NCI-H748 (cell line): Measurements from ENCODE around the gene PAX5.

Experiments
- DNase-seq: peaks from one replicate; lab custom pipeline; 2025; ENCODE audit not compliant: unreplicated experiment; lab: John Stamatoyannopoulos, UW

PAX5 gene

DNA sequence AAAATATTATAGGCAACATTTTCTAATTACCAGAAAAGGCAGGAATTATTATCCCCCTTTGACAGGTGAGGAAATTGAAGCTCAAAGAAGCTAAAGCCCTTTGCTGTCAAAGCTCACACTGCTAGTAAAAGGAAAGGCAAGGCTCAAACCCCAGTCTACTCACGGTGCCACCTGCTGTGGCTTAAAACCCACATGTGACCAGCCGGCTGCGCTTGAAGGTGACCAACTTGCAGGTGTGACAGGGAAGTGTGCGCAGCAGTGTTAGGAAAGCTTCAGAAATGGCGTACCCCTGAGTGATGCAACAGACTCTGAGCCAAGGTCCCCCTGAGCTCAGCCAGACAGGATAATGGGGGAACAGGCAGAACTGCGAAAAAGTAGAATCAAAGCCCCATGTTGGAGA lies 45.2 kb downstream of the PAX5 start:
- no peak for DNase-seq

DNA sequence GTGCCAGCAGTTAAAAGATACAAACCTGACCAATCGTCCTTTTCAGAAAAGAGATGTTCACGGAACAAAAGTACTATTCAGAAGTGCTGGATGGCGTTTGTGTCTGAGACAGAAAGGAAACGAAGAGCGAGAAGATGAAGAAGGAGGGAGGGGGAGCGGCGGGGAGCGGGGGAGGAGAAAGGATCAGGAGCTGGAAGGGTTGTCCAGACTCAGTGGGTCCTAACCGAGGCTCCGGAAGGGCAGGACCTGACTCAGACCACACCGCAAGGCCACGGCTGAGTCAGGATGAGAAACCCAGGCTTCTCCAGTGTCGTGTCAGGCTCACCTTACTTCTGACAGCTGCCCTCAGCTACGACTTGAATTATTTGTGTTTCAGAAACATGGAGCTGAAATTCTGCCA lies 46.2 kb downstream of the PAX5 start:
- no peak for DNase-seq

DNA sequence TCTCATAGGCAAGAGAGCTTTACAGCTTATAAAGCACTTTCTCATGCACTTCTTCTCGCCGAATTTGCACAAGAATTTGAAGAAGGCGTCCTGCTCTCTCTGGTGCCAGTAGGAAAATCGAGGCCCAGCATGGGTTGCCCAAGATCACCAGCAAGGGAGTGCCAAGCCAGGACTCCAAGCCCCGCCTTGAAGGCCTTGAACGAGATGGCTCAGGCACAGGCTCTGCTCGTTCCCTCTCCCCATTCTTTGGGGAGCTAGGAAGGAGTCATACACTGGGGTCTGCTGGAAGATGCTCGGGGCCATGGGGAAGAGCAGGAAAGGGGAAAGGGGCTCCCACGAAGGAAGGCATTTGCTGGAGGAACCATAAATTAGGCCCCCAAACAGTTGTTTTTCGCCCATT lies 46.7 kb downstream of the PAX5 start:
- DNase-seq, result no peak

DNA sequence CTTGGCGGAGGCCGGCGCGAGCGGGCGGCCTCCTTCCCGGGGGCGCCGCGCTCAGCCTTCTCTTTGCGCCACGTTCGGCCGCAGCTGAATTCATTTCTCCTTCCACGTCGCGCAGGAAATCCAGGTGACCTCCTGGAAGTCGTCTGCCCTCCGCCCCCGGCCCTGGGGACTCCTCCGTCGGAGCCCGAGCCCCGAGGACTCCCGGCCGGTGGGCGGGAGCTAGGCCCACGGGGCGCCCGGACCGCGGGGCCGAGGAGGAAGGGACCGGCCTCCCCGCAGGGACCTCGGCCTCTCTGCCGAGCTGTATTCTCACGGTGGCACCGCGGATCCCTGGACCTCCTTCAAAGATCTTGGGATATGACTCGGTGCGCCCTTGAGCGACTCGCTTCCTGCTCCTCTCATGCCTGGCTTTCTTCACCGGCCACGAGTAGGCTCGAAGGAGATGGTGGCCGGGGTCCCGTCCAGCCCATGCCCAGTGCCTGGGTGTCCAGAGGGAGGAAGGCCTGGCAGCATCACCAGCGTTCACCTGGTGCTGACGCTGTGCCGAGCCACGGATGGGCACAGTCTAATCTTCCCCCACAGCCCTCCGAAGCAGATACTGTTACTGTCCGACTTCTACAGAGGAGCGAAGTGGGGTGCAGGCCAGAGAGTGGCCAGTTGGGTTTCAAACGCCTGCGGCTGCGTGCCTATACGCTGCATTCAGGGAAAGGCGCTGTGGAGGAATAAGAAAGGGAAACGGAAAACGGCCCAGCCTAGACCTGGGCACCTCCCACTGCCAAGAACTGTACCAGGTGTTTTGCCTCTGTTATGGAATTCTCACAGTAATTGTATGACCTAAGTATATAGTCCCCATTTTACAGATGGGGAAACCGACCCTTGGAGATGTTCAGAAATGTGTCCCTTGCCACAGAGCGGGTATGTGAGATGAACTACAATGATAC lies 47.3 kb downstream of the PAX5 start:
- DNase-seq, result no peak

DNA sequence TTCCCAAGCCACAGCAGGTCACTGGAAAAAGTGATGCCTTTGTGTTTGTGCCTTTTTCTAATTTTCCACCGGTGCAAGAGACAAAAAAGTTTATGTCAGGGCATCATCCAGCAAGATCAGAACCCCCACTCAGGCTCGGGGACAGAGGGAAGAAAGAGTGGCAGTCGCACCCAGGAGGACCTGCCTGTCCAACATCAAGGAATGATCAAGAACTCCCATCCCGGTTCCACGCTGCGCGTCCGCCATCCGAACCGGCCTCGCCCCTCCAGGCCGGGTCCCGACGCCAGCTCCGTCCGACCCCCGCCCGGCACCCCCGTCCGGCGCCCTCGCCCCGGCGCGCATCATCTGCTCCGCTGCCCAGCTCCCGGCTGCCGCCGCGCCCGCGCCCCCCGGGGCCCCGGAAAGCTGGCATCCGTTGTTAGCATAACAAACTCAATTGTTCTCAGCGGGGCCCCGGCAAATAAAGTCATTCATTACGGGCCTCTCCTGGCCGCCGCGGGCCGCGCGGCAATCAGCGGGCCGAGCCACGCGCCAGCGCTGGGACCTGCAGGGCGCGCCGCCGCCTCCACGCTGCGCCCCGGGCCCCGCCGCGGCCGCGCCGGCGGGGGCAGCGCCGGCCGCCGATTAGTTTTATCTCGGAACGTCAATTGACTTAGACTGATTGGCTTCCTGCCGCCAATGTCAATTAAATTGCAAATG lies 48.1 kb downstream of the PAX5 start:
- DNase-seq, result peak; percentile 80

DNA sequence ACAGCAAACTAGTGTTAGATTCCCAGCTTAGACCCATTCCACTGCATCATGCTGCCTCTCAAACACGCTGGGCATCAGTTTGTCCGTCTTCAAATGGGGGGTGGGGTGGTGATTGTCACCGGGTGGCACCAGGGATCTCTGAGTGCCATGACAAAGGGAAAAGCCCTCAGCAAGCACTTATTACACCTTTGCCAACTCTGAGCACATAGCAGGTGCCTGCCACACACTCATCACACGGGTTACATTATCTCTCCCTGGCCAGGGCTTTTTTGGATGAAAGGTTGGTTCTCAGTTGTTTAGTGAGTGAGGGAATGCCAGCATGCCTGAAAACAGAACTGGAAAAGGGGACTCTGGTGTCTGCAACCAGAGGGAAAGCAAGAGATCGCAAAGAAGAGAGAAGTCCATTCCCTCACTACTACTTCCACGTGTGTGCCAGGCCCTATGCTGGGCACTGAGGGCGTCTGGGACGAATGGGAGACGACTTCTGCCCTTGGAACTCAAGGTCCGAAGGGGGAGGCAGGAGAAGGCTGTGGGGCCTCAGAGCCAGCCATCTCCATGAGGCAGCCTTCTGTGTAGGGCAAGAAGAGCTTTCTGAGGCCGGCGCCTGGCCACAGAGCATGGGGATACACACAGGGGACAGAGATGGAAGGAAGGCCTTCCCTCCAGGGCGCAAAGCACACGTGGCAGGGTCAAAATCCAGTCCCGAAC lies 48.9 kb downstream of the PAX5 start:
- no peak for DNase-seq

DNA sequence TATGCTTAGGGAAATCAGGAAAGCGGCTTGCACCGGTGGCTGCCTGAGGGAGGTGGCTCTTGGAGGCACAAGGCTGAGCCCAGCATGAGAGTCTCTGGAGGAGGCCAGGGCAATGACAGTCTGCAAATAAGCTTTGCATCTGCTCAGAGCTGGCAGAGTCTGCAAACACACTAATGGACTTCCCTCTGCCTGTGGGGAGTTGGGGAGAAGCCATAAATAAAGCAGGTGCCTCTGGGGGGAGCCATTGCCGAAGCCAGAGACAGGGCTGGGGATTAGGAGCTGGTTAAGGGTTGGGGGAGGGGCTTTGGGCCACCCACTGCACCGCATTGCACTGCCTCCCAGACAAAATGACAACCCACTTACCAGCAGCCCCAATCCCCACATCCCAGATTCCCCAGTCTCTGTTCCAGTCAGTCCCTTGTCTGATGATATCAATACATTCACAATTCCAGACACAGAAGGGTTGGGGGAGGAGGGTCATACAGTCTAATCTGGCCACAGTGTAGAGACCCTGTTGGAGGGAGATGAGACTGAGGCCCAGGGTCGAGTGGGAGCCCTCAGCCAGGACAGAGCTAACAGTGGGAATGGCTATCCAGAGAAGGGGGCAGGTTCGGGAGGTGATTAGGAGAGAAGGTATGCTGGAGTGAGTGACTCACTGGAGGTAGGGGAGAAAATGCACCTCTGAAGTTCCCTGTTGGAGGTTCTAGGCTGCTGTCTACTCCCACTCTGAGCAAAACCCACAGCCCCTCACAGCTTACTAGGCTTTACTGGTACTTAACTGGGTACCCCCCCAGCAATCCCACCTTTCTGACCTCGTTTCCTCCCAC lies 53.7 kb downstream of the PAX5 start:
- DNase-seq, result peak; percentile 53

DNA sequence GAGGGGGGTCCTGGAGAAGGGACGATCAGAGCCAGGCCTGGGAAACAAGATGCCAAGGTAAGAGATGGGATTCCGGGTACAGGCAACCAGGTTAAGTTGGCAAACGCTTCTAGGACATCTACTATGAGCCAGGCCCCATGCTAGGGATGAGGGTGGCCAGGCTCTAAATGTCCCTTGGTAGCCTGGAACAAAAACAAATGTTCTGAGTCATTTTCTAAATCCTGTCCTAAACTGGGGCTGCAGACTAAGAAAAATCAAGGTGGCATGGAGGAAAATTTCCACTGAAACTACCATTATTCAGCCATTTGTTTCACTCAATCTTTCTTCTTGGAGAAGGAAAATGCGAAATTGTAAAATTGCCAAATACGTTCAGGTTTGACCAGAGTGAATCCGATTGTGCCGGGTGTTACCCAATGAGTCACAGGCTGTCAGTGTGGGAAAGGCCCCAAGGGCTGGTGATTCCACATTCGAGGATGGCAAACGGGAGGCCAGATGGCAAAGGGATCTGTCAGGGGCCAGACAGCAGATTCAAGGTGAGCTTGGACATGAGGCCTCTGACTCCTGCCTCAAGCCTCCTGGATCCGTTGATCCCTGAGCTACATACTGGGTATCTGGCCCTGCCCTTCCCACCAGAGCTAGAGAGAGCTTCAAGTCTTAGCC lies 57.6 kb downstream of the PAX5 start:
- DNase-seq, result no peak

DNA sequence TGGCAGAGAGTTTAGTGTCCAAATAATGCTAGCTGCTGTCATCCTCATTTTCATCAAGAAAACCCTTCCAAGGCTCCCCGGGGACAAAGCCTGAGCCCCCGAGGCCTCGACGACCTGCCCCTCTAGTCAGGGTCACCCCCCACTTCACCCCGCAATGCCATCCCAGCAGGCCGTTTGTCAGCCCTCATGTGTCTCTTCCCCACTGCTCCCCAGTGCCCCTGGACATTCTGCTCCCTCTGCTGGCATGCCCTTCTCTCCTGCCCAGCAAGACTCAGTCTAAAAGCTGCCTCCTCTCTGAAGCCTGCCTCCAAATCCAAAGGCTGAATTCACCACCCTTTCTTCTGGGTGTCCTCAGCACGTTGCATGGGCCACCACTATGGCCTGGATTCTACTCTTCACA lies 59.3 kb downstream of the PAX5 start:
- no peak for DNase-seq

DNA sequence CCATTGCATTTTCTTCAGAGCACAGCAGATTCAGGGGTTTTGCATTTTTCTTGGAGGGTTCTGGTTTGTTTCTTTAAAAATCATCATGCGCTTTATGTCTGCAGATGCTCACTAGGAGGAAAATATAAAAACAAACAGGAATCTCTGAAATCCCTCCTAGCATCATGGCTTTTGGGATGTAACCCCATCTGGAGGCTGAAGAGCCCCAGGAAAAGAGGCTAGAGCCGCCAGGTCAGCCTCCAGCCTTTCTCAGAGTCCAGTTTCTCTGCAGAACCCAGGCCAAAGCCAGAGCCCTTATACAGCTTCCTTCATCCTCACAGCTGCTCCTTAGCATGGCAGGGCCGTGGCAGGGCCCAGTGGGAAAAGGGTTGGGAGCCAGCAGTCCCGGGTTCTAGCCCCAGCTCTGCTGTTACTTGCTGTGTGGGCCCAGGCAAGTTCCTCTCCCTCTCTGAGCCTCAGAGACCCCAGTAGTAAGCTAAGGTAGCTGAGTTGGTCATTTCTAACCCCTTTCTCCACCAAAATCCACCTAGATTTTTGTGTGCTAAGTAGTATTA lies 62.1 kb downstream of the PAX5 start:
- DNase-seq, result no peak

DNA sequence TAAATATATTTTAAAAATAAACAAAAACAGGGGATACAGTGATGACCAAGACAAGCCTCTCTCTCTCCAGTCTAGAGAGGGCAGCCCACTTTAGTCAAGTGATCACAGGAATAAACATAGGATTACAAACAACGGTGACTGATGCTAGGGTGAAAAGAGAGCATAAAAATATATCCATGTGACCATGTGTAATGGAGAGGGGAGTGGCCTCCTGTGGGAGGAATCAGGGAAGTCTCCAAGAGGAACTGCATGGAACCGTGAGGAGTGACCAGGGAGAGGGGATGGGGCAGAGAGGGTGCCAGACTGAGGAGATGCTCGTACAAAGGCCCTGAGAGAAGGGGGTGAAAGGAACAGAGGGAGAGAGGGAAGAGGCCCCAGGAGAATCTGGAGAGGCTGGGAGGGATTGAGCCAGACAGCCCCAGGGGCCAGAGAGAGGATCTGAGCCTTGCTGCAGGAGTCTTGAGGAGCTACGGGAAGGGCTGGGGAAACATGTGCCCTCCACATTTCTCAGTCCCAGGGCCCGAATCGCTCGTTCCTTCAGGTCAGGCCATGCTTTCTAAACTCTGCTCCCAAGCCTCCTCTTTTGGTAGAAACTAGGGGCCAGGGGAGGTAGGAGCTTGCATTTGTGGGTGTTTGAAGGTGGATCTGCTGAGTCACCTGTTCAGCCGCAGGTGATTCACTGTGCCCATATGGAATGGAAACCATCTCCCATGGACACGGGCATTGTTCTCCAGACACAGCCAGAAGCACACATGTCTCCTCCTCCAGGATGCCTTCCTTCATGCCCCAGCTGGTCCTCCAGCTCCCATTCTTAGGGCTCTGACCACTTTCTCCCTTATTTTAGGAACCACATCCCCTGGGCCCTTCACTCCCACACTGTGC lies 63.8 kb downstream of the PAX5 start:
- DNase-seq, result no peak

DNA sequence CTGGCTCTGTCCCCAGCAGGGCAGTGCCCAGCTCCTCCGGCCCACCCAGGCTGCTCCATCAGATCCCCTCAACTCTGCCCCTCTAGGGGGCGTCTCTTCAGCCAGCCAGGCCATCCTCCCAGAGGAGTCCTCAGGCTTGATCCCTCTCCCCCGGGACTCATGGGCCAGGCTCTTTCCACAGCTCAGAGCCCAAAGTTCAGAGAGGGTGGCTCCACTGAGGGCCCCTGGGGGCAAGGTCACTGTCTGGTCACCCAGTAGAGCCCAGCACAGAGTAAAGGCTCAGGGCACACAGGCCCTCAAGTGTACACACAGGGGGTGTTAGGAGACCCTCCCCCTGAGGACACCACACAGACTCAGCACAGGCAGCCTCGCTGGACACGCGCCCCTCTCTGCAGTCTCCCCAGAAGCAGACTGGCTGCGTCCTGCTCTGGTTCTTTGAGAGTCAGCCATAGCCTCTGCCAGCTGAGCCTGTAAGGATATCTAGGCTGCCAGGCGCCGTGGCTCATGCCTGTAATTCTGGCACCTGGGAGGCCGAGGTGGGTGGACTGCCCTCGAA lies 64.8 kb downstream of the PAX5 start:
- DNase-seq, result no peak

DNA sequence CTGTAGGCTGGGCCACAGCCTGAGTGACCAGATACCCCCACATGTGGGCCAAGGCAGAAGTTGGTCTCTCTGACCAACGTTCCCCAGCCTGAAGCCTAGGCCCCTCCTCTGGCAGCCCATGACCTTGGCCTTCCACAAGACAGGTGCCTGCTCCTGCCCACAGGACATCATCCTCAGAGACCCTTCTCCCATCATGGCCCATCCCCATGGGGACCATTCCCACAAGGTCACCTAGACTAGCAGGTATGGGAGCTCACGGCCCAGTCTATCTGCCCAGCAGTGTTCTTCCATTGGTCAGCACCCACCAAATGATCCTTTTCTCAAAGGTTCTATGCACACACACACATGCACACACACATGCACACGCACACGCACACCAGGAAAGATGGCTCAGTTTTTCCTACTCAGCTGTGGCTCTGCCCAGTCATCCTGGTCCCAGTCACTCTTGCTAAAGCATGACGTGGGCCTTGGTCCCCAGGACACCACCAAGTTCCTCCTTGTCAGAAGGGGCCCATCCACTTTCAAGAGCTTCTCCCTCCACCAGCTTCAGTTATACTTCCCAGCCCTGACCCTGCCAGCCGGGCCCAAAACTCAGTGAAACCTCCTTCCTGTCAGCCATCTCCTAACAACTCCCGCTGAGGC lies 65.4 kb downstream of the PAX5 start:
- DNase-seq, result no peak

DNA sequence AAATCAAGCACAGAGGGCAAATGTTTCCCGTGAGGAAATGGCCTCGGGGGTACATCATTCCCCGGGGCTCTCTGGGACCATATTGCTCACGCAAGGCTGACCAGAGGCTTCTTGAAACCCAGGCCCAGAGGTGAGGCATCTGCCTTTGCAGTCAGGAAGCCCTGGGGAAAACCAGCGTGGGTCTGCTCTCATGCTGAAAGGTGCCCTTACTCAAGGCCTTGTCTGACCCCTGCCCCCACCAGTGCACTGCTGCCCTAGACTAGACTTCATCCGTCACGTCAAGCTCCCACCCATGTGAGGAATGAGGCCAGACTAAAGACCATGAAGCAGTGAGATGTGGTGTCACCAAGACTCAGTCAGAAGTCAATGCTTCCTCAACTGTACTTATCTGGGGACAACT lies 66.1 kb downstream of the PAX5 start:
- no peak for DNase-seq

DNA sequence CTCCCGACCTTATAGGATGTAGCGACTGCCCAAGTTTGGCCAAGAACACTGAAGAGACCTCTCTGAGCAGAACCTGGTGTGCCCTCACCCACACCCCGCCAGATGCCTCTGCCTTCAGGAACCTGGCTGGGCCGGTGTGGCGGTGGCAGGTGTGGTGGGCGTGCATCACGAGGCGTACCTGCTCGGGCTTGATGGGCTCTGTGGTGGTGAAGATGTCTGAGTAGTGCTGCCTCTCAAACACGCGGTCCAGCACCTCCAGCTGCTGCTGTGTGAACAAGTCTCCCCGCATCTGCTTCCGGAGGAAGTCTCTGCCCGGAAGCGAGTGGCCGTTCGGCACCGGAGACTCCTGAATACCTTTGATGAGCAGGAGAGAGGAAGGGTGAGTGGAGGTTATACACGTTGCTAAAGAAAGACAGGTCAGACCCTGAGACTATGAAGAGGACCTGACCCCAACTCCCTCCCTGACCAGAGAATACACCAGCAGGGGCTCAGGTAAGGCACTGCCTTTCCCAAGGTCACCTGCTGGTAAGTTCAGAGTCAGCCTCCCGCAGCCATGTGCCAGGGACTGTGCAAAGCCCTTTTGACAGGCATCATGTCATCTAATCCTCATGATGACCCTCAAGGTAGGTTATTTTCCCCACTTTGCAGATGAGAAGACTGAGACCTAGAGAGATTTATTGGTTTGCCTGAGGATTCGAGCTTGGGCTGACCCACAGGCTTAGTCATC lies 67.5 kb downstream of the PAX5 start:
- no peak for DNase-seq

DNA sequence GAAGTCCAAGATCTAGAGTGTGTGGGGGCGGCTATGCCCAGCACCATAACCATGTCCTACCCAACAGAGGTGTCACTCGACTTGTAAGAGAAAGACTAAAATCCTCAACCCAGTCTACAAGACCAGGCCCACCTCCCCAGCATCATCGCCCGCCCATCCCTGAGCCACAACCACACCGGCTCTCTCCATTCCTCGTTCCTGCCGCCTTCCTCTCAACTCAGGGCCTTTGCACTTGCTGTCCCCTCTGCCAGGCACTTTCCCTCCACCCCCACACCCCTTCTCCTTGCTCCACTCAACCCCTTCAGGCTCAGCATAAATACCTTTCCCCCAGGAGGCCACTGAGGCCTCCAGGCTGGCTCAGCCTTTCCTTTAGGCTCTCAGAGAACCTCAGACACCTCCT lies 69.3 kb downstream of the PAX5 start:
- DNase-seq, result no peak

DNA sequence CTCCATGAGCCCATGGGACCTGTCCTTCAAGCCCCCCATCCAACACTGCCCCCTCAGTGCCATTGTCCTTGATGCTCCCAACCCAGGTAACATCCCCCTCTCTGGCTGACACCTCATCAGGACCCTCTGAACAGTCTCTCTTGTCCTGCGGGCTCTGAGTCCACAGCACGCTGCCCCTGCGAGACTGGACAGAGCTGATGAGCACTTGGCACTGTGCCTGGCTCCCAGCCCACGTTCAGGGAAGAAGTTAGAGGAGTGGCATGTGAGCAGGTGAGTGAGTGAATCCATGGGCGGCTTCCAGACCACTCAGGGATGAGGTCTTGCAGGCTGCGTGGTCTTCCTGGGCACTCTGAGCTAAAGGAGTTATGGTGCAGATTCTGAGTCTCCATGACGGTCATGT lies 70.7 kb downstream of the PAX5 start:
- DNase-seq, result no peak

DNA sequence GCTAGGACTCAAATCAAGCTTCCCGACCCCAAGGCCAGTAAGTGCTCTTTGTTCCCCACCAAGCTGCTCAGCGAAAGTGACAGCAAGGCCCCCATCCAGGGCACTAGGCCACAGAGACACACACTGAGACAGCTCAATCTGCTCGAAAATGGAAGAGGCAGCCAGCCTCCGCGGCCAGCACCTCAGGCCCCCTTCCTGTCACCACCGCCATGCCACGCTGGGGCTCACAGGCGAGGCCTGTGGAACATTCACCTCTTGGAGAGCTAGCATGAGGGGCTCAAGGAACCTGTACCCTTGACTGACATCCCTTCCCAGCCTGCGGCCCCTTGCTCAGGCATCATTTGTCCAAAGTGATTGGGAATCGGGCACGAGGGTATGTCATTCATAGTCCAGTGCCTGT lies 71.4 kb downstream of the PAX5 start:
- DNase-seq, result no peak
